GM12891 (cell line): ENCODE measurements around the gene PRRT3.

Source experiments
- PAX5 ChIP-seq: IDR thresholded peaks from 2 replicates; pipeline ENCODE4 v1.6.1; 2011; ENCODE audit warnings: low read length, moderate library complexity, mild to moderate bottlenecking; ENCODE audit not compliant: insufficient read depth, severe bottlenecking
- POLR2A ChIP-seq: IDR thresholded peaks from 2 replicates; pipeline ENCODE4 v1.6.1; 2011; ENCODE audit warnings: low read depth, low read length, control low read depth
- POLR2AphosphoS5 ChIP-seq: IDR thresholded peaks from 2 replicates; pipeline ENCODE4 v1.6.1; 2011; ENCODE audit warnings: low read depth, low read length, control low read depth
- POU2F2 ChIP-seq: IDR thresholded peaks from 2 replicates; pipeline ENCODE4 v1.6.1; 2011; ENCODE audit warnings: low read depth, mild to moderate bottlenecking, control low read depth, low read length, moderate library complexity
- TAF1 ChIP-seq: IDR thresholded peaks from 2 replicates; pipeline ENCODE4 v1.6.1; 2011; ENCODE audit warnings: low read depth, low read length, control low read depth

DNA sequence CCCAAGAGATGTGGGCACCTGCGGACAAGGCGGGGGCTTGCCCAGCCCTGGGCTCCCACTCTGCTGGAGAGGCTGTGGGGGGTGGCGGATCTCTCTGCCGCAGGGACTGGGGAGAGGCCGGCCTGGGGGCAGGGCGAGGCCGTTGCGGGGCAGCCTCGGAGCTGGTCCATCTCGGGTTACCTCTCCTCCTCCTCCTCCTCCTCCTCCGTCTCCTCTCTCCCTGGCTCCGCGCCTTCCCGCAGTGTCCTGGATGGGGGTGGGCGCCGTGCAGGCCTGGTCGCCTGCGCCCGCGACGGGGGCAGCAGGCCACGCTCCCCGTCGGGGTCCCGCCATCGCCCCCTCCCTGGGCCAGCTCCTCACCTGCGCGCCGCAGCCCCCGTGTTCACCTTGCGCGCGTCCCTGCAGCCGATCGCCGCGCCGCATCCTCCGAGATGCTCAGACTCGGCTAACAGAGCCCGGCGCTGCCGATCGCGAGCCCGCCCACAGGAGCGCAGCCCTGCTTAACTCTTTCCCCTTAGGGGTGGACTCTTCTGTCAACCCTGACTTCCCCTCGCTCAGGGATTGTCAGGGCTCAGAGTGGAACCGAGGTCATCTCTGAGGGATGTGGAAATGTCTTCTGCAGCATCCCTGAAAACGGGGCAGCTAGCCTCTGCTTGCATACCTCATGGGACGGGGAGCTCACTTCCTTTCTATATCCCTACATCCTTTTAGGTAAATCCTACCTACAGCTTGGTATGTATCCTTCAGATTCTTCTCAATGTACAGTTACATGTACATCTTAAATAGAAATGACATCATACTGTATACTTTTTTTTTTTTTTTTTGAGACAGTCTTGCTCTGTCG is at the start of gene PRRT3:
- TF ChIP-seq POLR2AphosphoS5 (peak; percentile 58; the same call in 1 of the 2 replicates), POU2F2 (0 out of 2 replicates have a peak, but pooled peaks have one; percentile 27), POLR2A (no peak), PAX5 (no peak), TAF1 (0 out of 2 replicates have a peak, but pooled peaks have one; percentile 44)
